Stimulated activated CD8-positive, alpha-beta memory T cell treated with anti-CD3 and anti-CD28 coated beads, Interleukin-7, amount 100 ng/mL, for 4 hours (primary cell): ENCODE measurements around the gene OPALIN.
A peak's percentile ranks its signal among the peaks of the same experiment; 100 is the strongest.

ENCODE experiments used
- DNase-seq, 2 donors: peaks; one replicate each; pipeline ENCODE4 v3.0.0-alpha.2; 2020; ENCODE audit warnings: low read depth in 2 of 2

The OPALIN gene

DNA sequence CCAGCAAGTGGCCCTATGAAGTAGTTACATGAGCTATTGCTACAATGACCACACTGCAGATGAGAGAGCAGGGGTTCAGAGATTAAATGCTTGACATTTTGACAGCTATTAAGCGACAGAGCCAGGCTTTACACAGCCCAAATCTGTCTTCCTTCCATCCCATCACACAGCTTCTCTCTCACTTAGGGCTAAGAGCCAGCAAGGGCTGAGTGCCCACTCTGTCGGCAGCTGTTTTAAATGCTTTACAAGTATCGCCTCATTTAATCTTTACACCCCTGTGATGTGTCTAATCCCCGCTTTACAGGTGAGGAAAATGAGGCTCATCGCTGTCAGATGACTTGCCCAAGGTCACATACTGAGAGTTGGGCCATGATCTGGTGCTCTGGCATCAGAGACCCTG lies 15.2 kb upstream of the OPALIN start:
- DNase-seq: no peak

DNA sequence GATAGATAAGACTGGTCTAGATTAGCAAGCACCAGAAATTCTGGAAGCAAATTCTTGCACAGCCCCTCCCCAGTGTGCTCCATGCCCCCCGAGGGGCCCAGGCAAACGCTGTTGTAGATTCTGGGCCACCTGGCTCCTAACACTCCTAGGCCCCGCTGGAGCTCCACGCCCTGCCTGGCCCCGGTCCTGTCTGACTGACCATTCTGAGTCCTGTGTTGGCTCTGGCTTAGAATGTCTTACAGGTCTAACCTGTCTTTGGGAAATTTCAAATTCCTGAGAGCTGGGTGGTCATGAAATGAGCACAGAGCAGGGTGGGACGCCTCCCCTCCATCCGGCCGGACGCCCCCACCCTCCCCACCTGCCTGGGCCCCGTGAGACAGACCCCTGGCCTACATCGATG lies 12.6 kb upstream of the OPALIN start:
- DNase-seq: no peak

DNA sequence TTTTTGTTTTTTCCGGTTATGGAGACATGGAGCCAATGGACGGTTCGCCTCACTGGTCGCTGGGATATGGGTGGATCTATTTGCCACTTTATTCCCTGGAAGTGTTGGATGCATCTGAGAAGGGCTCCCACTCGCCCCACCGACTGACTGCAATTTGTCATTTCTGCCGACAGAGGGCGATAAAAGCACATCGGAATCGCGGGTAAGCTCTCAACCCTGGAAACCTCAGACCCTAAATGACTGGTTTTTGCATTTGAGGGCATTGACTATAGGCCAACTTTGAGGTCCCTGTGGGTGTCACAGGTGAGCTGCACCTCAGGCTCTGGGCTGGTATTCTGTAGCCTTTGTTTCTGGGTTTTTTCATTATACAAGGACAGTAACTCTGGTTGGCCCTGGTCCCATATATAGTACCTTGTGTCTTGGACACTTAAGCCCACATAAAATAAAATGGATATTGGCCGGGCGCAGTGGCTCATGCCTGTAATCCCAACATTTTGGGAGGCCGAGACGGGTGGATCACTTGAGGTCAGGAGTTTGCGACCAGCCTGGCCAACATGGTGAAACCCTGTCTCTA lies 11.9 kb upstream of the OPALIN start:
- peak in 1 of 2 donors; percentile 12 for DNase-seq

DNA sequence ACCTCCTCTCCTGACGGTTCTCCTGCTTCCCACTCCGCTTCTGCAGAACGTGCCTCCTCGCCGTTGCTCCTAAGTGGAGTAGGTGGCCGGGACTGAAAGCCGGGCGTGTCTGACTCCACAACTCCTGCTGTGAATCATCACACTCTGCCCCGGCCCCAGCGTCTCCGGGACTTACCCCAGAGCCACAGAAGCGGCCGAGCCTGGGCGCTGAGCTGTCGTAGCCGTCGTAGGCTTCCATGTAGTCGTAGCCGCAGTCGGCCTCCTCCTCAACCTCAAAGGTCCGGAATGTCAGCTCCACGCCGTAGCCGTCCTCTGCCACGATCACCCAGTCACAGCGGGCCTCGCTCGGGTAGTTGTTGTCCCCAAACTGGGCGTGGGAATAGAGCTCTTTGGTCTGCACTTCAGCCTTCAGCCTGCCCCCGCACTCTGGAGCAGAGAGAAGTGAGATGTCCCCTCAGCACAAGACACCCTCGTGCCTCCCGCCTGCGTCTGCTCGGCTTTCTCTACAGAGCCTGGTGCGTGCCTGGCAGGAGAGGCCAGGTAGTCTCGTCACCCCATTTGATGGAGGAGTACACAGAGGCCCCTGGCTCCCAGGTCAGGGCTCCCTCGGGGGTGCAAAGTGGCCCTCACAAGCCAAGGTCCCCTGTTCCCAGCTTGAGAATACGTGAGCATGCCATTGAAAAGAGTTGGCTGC lies 11.2 kb upstream of the OPALIN start:
- no peak for DNase-seq

DNA sequence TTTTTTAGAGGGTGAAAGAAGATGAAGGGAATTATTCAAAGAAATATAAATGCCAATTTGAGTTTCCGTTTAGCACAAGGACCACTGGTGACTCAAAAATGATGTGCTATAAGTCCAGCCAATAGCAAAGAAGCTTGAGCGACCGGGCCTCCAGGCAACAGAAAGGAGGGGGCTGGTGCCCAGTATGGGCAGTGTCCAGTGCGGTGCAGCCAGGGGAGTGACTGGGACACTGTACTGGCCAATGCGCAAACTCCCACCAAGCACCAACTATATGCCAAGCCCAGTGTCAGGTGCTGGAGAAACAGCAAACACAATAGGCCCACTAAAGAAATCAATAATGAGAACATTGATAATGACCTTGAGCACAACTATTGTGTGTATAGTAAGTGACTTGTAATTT lies 10.2 kb upstream of the OPALIN start:
- no peak for DNase-seq

DNA sequence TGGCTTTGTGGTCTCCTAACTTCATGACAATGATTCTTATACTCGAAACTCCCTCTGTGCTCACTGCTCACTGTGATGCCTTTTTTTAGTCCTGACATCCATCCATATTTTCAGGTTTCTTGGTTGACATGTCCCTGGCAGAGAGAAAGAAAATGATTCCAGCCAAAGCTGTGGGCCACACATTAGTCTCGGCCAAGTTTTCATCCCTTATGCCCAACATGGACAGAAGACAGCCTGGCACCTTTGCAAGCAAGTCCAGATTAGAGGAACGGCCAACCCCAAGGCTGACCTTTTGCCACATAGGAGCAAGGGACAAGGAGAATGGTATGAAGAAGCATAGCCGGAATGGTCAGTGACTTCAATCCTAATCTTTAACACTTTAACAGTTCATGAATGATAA lies 8.7 kb upstream of the OPALIN start:
- no peak for DNase-seq

DNA sequence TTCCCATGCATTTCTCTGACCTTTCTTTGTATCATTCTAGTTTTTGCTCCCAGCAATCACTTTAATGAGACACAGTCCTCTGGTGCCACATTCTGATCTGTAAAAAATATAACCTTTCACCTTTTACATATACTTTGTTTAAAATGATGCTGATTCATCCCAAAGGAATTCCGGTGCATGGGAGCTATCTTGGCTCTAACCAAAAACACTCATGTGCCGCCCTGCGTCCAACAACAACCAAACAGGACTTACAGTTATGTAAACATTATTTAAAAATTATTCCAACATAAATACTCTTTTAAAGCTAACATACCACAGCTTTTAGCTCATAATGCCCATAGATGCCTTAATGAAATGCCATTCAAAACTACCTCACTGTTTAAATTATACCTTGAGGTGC lies 7.7 kb upstream of the OPALIN start:
- DNase-seq: no peak

DNA sequence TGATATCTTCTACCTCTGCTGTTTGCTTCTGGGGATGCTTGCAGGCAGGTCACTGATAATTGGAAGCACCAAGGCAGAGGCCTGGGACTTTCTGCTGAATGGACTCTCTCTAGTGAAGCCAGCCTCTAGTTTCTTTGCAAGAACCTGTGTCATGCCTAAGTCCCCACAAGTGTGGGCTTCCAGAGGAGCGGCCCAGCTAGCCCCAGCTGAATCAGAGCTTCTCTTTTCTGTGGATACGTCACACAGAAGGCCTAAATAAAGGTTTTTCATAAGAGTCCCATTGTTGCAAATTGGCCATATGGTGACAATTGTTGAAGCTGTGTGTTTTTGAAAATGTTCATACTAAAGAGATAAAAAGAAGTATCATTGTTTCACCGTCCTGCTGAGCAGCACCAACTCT lies 6.8 kb upstream of the OPALIN start:
- no peak for DNase-seq

DNA sequence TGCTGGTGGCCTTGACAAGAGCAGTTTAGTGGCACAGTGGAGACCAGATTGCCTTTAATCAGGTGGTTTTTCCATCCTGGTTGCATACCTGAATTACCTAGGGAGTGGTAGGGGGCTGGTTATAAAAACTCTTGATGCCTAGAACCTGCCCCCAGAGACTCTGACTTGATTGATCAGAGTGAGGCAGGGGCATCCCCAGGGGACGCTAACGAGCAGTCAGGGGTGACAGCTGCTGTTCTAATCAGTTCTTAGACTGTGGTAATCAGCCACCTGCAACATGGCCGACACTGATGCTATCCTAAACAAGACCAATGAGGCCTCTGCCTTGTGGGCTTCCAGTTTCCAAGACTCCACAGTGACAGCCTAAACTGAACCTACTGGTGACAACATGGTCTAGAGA lies 2.0 kb upstream of the OPALIN start:
- DNase-seq: no peak

DNA sequence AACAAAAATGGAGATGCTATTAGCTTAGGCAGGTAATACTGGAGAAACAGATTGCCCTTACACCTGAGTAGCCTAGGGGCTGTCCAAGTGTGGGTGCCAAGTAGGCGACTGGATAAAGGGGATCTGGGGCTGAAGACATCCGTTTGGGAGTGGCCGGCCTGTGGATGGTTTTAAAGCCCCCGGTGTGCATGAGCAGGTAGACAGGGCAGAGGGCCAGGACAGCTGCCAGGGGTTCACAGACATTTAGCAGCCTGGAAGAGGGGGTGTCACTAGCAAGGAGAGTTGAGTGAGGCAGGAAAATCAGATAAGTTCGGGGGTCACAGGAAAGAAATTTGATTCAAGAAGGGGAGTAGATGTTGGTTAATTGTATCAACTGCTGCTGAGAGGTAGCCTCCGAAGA lies 1.5 kb upstream of the OPALIN start:
- DNase-seq: no peak

DNA sequence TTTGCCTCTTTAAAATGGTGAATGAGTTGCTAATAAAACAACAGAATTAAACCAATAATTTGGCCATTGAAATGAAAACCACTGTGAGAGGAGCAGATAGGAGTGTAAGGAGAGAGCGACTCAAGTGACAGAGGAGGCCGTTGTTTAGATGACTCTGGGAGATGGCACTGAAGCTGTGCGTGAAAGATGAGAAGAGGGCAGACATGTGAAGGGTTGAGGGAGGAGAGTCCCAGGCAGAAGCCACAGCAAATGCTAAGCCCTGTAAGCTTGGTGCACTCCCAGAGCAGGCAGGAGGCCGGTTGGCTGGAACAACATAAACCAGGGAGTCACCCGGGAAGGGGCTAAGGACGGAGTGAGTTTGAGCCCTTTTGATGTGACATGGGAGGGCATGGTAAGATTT lies 814 bp upstream of the OPALIN start:
- DNase-seq: no peak

DNA sequence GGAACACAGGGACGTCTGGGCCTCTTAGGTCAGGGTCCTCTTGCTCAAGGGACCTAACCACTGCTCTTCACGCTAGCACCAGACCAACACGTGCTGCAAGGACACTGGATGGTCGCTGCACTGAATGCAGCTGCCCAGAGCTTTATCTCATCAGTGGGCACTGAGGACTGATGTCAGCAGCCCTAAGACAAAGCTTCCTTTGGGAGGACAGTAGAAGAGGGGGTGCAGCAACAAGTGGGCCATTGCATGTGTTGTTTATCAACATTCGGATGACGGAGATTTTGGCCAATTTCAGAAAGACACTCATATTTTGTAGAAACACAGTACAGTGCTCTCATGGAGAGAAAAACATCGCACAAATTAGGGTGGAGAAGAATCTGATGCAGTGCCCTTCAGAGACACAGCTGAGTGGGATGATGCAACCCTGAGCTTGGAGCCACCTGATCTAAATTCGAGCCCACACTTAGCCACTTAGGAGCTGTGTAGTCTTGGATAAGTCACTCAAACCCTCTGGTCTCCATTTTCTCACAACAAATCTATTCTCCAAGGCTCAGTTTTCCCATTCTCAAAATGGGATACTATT lies 1.7 kb downstream of the OPALIN start:
- no peak for DNase-seq

DNA sequence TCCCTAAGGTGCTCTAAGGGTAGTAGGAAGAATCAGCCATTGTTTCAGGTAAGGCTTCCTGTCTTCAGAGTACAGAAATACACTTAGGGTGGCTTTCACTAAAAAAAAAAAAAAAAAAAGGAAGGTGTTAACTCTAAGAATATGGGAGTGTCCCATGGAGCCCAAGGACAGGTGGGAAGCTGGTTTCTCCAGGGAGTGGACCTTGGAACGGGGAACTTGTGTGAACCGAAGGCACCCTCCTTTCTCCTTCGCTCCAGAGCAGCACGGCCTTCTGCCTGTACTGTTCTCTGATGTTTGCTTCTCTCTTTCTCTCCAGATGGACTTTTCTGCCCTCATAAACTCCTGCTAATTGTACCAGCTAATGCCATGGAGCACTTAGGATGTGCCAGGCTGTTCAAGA lies 6.2 kb downstream of the OPALIN start:
- DNase-seq: no peak

DNA sequence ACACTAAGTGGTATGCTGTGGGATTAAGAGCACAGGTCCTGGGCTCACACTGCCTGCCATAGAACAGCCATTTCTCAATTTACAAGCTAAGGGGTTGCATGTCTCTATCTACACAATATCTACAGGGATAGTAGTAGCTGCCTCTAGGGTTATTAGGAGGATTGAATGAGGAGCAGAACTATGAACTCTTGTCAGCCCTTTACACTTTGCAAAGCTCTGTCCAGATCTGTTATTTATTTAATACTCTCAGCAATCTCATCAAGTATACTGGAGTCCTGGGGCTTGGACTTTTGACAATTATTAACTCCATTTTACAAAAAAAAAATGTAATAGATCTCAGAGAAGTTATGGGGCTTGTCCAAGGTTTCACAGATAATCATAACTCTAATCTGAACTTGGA lies 6.8 kb downstream of the OPALIN start:
- DNase-seq: no peak

DNA sequence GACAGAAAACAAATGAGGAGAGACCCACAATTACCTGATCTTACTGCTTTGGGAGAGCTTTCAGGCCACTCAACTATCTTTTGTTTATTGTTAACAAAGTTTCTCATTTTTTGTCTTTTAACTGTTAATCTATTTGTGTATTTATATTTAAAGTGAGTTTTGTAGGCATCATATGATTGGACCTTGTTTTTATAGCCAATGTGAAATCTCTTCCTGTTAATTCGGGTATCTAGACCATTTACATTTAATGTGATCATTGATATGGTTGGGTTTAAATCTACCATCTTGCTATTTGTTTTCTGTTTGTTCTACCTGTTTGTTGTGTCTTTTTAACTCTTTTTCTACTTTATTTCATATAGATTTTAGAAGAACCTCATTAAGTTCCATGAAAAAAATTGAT lies 12.5 kb downstream of the OPALIN start:
- DNase-seq: no peak

DNA sequence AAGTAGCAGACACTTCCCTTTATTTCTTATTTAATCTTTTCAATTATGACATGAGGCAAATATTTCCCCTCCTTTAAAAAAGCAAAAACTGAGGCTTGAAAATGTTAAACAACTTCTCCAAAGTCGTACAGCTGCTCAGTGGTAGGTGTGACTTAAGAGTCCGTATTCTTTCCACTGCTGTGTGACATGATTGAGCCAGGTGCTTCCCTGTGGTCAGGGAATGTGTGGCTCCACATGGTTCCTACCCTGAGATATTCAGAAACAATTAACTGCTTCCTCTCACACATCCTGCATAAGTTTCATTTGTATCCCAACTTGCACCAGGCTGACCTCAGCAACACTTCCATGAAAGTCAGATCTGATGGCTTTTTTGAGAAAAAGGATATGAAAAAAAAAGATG lies 13.6 kb downstream of the OPALIN start:
- DNase-seq: no peak

DNA sequence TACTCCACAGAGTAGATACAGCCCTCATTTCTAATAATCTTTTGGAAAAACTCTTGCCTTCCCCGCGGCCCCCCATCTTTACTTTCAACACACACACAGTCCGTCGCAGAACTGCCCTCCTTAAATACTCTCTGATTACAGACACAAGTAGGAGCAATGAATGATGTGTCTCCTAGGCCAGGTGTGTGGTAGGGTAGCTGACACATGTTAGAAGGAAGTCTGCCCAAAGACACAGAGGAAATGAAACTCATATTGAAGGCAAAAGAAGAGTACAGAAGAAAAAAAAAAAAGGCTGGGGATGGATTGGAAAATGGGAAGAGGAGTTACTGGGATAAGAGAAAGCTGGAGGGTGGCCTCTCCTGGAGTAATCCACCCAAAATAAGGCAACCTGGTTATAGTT lies 14.6 kb downstream of the OPALIN start:
- DNase-seq: no peak

DNA sequence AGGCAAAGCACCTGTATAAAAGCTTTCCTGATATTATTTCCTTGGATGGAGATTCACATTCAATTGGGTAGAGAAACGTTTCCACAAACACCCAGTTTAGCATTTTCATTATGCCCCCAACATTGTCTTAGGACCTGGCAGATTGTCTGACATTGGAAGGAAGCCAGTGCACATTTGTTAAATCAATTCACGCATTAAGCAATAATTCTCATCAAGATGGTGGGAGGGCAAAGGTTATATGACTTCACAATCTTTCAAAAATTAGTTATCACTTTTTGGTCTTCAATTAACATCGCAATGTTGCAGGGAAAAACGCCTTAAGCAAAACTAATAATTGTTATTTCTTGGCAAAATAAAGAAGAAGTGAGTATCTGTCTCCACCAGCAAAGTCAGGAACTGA lies 16.4 kb downstream of the OPALIN start:
- no peak for DNase-seq

DNA sequence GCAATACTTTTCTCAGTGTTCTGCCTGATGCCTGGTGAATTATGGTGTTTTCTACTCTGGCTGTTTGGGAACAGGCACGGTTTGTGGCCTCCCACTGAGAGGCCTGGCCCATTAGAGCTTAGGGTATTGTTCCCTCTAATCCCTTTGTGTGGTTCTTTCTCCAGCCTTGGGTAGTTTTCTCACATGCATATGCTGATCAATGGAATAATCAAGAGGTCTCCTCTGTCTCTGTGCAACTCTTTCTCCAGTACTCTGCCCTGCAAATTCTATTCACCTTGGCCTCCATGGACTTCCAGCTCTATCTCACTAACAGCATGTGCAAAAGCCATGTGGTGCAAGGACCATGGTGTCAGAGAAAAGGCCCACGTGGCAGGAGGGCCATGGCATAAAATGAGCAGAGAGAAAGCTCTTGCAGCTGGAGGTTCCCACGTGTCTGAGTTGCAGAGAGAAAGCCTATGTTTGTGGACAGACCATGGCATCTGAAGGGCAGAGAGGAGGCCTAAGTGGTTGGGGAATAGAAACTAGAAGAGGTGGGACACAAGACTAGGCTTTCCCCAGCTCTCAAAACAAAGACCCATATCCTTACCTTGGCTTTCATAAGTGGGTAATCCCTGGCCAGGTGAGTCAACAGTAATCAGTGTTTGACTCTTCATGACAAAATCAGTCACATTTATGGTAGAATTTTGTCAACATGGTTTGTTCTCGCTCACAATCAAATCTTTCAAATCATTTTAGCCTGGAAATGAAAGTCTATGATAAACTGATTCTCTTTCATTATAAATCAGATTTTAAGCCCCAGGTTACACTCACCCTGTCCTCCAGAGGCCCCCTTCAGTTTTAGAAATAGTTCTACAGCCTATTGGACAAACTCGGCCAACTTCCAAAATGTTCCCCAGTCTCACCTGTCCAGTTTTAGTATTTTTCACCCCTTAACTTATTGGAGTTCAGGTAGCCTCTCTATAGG lies 17.3 kb downstream of the OPALIN start:
- DNase-seq: no peak

DNA sequence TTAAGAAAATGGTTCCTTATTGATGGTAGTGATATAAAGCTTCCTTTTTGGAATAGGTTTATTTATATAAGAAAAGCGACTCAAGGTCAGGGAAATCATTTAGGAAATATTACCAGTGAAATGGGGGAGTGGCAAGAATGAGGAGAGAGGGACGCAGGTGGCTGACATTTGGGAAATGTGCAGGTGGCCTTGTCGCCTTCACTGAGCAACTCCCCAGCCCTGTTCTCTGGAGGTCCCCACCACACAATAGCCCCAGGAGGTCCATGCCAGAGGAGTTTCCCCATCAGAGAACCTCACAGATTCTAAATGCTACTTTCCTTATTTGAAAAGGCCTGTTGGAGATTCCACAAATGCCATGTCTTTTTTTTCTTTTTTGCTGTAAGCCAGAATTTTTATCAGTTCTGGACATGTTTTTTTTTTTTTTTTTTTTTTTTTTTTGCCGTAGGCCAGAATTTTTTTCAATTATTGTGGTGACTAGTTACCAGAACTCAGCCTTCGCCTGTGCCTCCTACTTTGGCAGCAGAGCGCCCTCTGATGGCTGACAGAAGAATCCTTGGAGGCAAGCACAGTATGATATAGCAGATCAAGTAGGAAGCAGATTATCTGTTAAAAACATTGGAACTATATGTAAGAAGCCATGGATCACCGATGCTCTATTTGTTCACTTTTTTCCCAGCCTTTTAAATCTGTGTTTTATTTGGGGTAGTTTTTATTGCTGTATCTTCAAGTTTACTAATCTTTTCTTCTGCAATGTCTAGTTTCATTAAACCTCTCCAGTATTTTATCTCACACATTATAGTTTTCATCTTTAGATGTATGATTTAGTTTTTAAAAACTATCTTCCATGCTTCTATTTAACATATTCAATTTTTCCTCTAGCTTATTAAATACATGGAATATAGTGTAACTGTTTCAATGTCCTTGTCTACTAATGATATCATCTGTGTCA lies 18.6 kb downstream of the OPALIN start:
- peak in 1 of 2 donors; percentile 6 for DNase-seq

DNA sequence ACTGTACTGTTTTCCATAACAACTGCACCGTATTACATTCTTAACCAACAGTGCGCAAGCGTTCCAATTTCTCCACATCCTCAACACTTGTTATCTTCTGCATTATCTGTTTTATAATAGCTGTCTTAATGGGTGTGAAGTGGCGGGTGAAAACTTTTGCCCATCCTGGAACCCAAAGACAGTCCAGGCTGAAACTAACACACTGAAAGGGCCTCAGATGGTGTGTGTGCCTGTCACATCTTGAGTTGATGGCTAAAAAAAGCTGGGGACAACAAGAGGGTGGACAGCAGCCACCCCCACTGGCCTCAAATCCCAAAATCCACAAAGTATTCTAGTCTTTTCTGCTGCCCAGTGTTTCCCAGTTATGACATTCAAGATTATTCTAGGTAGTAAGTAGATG lies 19.4 kb downstream of the OPALIN start:
- DNase-seq: no peak
